PC-9 (cell line): ENCODE data around the gene CREM. TPM values are rescaled to one million over a fixed set of nuclear protein-coding genes. Genes with fewer than 3 reads are reported as not detected.

ENCODE experiments used
- BruUV-seq: library from RNA; stranded (reverse); fragments of 400-500 nt; replicated peaks from 2 replicates; lab custom pipeline; 2021; lab: Mats Ljungman, UMichigan
- CTCF ChIA-PET: fragments of 300-600 bp; sonication (Branson Sonifier 250); formaldehyde crosslinking; loops from one replicate; lab custom pipeline; 2022; ENCODE audit warnings: antibody characterized with exemption; lab: Charles Lee
- POLR2A ChIA-PET: fragments of 300-600 bp; sonication (Branson Sonifier 250); formaldehyde crosslinking; loops from one replicate; lab custom pipeline; 2022; ENCODE audit warnings: antibody characterized with exemption; ENCODE audit not compliant: unreplicated experiment; lab: Charles Lee
- DNase-seq, 2 experiments: peaks; one replicate each; pipeline versions ENCODE4 v3.0.0 to v3.0.0-alpha.2; 2015 to 2022; ENCODE audit warnings: mixed read lengths in 1 of 2
- H2AFZ ChIP-seq: fragments of 200-600 bp; sonication (generic); 2 replicates; pipeline ENCODE4 v1.8.1; 2017; ENCODE audit warnings: antibody characterized with exemption
- H3F3A ChIP-seq: fragments of 200-600 bp; sonication (generic); 2 replicates; pipeline ENCODE4 v1.8.1; 2017; ENCODE audit warnings: antibody characterized with exemption, mild to moderate bottlenecking, low read depth; ENCODE audit not compliant: insufficient read depth
- H3K27ac ChIP-seq: fragments of 200-600 bp; sonication (generic); 2 replicates; pipeline ENCODE4 v1.6.1; 2016; ENCODE audit warnings: mixed run types
- H3K27me3 ChIP-seq: fragments of 200-600 bp; sonication (generic); 2 replicates; pipeline ENCODE4 v1.6.1; 2016; ENCODE audit warnings: low read depth, mixed run types; ENCODE audit not compliant: insufficient read depth
- H3K36me3 ChIP-seq: fragments of 200-600 bp; sonication (generic); 2 replicates; pipeline ENCODE4 v1.6.1; 2016; ENCODE audit warnings: low read depth, mixed run types
- H3K4me1 ChIP-seq: fragments of 200-600 bp; sonication (generic); replicated peaks from 2 replicates; pipeline ENCODE4 v1.6.1; 2016; ENCODE audit warnings: mixed run types; ENCODE audit not compliant: insufficient read depth
- H3K4me2 ChIP-seq: fragments of 200-600 bp; sonication (generic); 2 replicates; pipeline ENCODE4 v1.6.1; 2017; ENCODE audit warnings: mixed run types
- H3K4me3 ChIP-seq: fragments of 200-600 bp; sonication (generic); 2 replicates; pipeline ENCODE4 v1.6.1; 2016; ENCODE audit warnings: mixed run types
- H3K79me2 ChIP-seq: fragments of 200-600 bp; sonication (generic); 2 replicates; pipeline ENCODE4 v1.6.1; 2017; ENCODE audit warnings: low read depth, mixed run types
- H3K9me2 ChIP-seq: fragments of 200-600 bp; sonication (generic); 2 replicates; pipeline ENCODE4 v1.8.1; 2017; ENCODE audit warnings: mild to moderate bottlenecking; ENCODE audit not compliant: insufficient read depth
- H3K9me3 ChIP-seq: fragments of 200-600 bp; sonication (generic); 2 replicates; pipeline ENCODE4 v1.8.1; 2016; ENCODE audit warnings: low read depth; ENCODE audit not compliant: insufficient read depth
- H4K20me1 ChIP-seq: fragments of 200-600 bp; sonication (generic); 2 replicates; pipeline ENCODE4 v1.8.1; 2017; ENCODE audit not compliant: insufficient read depth
- CTCF ChIP-seq: fragments of 200-600 bp; sonication (generic); conservative IDR thresholded peaks from 2 replicates; pipeline ENCODE4 v1.6.1; 2017; ENCODE audit warnings: mixed run types, antibody characterized with exemption, mild to moderate bottlenecking, moderate library complexity
- EZH2 ChIP-seq: fragments of 200-600 bp; sonication (generic); IDR thresholded peaks from 2 replicates; pipeline ENCODE4 v1.8.0; 2017; ENCODE audit warnings: antibody characterized with exemption, low read depth
- intact Hi-C: fragments of 100-400 bp; cut with micrococcal nuclease; formaldehyde crosslinking; loops from one replicate; pipeline ENCODE4 v1.10.0; 2022; ENCODE audit not compliant: unreplicated experiment
- total RNA-seq: library from RNA; stranded (reverse); gene quantifications from 2 replicates; pipeline ENCODE4 v1.2.3, GENCODE V29; 2021

CREM gene
- total RNA-seq, 1 experiment from 2014 or later = 25.6 TPM

- DNase-seq = no peak
- no peak overlapping the region for H3K4me2 ChIP-seq
- H4K20me1 ChIP-seq = no peaks in the 10 kb centered on the region
- no TSS peak for BruUV-seq
- no peak overlapping the region for H3K4me3 ChIP-seq
- no peaks in the 10 kb centered on the region for H3K27me3 ChIP-seq
- peaks cover 8% of the 10 kb centered on the region; the same call in 1 of the 2 replicates for H3F3A ChIP-seq
- CTCF ChIA-PET = interaction anchor here (0.6 kb wide), 1 partner anchor 318 kb away, joined by 3 read pairs; no protein-coding TSS in a partner anchor
- H3K36me3 ChIP-seq = no peaks in the 10 kb centered on the region
- no peaks in the 10 kb centered on the region for H3K9me2 ChIP-seq
- POLR2A ChIA-PET = interaction anchor here (0.7 kb wide), 1 partner anchor 63 kb away, joined by 22 read pairs; no protein-coding TSS in a partner anchor
- no peak overlapping the region for H3K27ac ChIP-seq
- peaks cover 16% of the 10 kb centered on the region for H3K4me1 ChIP-seq
- TF ChIP-seq EZH2 = no peak
- TF ChIP-seq CTCF = no peak
- intact Hi-C loops = no loop called here
- H3K79me2 ChIP-seq = peaks cover 21% of the 10 kb centered on the region
- H3K9me3 ChIP-seq = no peaks in the 10 kb centered on the region
- no peak overlapping the region for H2AFZ ChIP-seq
These were observed 6.1 kb downstream of the CREM start for GRCh38 chr10:35132727-35133126.

- ChIA-PET POLR2A (no interaction called here), CTCF (no interaction called here)
- TF ChIP-seq EZH2 (no peak), CTCF (no peak)
- DNase-seq = no peak
- intact Hi-C loops = no loop called here
- H3K9me3 ChIP-seq = no peaks in the 10 kb centered on the region
- H3K4me3 ChIP-seq = no peak overlapping the region
- no peak overlapping the region for H3K27ac ChIP-seq
- peaks cover 16% of the 10 kb centered on the region for H3K4me1 ChIP-seq
- BruUV-seq = no TSS peak
- H3K4me2 ChIP-seq = no peak overlapping the region
- no peak overlapping the region for H2AFZ ChIP-seq
- H3K27me3 ChIP-seq = no peaks in the 10 kb centered on the region
- H3K36me3 ChIP-seq = no peaks in the 10 kb centered on the region
- peaks cover 12% of the 10 kb centered on the region for H3K79me2 ChIP-seq
- peaks cover 8% of the 10 kb centered on the region; the same call in 1 of the 2 replicates for H3F3A ChIP-seq
- H3K9me2 ChIP-seq = no peaks in the 10 kb centered on the region
- no peaks in the 10 kb centered on the region for H4K20me1 ChIP-seq
These were observed 6.9 kb downstream of the CREM start for GRCh38 chr10:35133586-35133985.

GRCh38 chr10:35135861-35136260 lies 9.2 kb downstream of the CREM start:
- H3K27me3 ChIP-seq = no peaks in the 10 kb centered on the region
- H3K4me3 ChIP-seq = no peak overlapping the region
- TF ChIP-seq CTCF (no peak), EZH2 (no peak)
- peaks cover under 1% of the 10 kb centered on the region; the same call in 1 of the 2 replicates for H3F3A ChIP-seq
- no peak overlapping the region for H3K27ac ChIP-seq
- intact Hi-C loops = no loop called here
- ChIA-PET POLR2A (no interaction called here), CTCF (no interaction called here)
- 0 out of 2 replicates have a peak, but pooled peaks cover under 1% of the 10 kb centered on the region for H3K4me1 ChIP-seq
- H4K20me1 ChIP-seq = no peaks in the 10 kb centered on the region
- H3K9me2 ChIP-seq = no peaks in the 10 kb centered on the region
- no peaks in the 10 kb centered on the region for H3K79me2 ChIP-seq
- H3K36me3 ChIP-seq = no peaks in the 10 kb centered on the region
- no TSS peak for BruUV-seq
- H2AFZ ChIP-seq = no peak overlapping the region
- no peak for DNase-seq
- no peaks in the 10 kb centered on the region for H3K9me3 ChIP-seq
- no peak overlapping the region for H3K4me2 ChIP-seq
